ENCODE results near the gene YIF1A.

YIF1A gene

DNA sequence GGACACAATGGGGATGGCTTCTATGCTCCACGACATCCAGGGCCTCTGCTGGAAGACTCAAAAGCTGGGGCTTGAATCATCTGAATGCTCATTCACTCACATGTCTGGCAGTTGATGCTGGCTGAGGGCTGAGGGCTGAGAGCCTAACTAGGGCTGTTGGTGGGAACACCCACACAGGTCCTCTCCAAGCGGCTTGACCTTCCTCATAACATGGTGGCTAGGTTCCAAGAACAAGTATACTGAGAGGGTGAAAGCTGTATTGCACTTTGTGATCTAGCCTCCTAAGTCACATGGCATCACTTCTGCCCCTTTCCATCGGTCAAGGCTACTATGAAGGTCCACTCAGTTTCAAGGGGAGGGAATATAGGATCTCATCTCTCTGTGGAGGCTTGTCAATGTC lies 10.2 kb upstream of the YIF1A start:
- Mint-ChIP-seq H3K27me3 (peaks cover 15% of the 10 kb centered on the region), H3K4me3 (no peak overlapping the region), H3K27ac (no peak overlapping the region), H3K9me3 (no peaks in the 10 kb centered on the region), H3K4me1 (no peaks in the 10 kb centered on the region)
- ATAC-seq = no peak
- DNase-seq = no peak

DNA sequence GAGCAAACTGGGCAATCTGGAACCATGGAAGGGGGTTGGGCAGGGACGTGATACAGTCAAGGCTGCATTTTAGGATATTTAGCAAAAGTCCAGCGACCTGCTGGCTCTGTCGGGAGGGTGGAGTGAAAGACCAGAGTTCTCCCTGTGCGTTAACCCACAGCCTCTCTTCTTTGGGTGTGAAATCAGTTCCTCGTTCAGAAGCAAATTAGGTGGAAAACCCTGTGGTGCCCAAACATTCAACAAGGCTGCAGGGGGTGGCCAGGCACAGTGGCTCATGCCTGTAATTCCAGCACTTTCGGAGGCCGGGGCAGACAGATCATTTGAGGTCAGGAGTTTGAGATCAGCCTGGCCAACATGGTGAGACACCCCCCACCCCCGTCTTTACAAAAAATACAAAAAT lies 8.7 kb upstream of the YIF1A start:
- ATAC-seq (no peak), DNase-seq (no peak)
- Mint-ChIP-seq H3K27me3 (peaks cover 30% of the 10 kb centered on the region), H3K27ac (no peak overlapping the region), H3K4me3 (no peak overlapping the region), H3K4me1 (peaks cover 5% of the 10 kb centered on the region), H3K9me3 (no peaks in the 10 kb centered on the region)

DNA sequence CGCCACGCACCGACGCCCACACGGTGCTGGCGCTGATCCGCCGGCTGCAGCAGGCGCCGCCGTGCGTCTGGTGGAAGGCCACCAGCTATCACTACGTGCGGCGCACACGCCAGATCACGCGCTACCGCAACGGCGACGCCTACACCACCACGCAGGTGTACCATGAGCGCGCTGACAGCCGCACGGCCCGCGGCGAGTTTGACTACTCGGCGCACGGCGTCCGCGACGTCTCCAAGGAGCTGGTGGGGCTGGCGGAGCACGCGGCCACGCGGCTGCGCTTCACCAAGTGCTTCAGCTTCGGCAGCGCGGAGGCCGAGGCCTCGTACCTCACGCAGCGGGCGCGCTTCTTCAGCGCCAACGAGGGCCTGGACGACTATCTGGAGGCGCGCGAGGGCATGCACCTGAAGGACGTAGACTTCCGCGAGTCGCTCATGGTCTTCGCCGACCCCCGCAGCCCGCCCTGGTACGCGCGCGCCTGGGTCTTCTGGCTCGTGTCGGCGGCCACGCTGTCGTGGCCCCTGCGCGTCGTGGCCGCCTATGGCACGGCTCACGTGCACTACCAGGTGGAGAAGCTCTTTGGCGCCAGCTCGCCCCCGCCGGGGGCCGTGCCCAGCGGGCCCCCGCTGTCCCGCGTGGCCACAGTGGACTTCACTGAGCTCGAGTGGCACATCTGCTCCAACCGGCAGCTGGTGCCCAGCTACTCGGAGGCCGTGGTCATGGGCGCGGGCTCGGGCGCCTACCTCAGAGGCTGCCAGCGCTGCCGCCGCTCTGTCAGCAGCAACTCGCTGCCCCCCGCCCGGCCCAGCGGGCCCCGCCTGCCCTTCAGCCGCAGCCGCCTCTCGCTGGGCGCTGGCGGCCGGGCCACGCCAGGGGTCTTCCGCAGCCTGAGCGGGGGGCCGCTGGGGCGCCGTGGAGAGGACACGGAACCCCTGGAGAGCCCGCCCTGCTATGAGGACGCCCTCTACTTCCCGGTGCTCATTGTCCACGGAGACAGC lies 6.0 kb upstream of the YIF1A start:
- Mint-ChIP-seq H3K9me3 (no peaks in the 10 kb centered on the region), H3K27me3 (peaks cover 49% of the 10 kb centered on the region), H3K4me1 (peaks cover 17% of the 10 kb centered on the region), H3K27ac (no peak overlapping the region), H3K4me3 (no peak overlapping the region)
- DNase-seq = no peak
- ATAC-seq = peak; percentile 10

DNA sequence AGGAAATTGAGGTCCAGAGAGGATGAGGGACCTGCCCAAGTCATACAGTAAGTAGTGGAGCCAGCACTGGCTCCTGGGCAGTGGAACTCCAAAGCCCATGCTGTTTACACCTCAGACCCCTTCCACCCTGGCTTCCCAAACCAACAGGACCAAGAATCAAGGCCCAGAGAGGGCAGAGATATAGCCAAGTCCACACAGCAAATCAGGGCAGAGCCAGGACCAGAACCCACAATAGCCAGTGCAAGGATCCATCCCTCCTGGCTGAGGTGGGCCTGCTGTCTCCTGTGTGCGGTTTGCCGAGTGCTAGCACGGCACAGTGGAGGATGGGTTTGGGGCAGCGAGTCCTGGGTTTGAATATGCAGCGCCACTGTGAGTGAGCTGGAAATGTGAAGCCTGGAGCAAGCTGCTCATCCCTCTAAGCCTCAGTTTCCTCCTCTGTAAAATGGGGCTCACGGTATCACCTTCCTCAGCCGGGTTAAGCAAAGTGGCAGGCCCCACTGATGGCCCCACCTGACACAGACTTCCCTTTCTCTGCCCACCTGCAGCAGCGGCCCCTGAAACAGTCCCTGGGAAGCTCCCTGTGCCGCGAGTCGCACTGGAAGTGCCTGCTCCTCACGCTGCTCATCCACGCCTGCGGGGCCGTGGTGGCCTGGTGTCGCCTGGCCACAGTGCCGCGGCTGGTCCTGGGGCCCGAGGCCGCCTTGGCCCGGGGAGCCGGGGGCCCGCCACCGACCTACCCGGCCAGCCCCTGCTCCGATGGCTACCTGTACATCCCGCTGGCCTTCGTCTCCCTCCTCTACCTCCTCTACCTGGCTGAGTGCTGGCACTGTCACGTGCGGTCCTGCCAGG lies 5.1 kb upstream of the YIF1A start:
- Mint-ChIP-seq H3K27ac (no peak overlapping the region), H3K27me3 (peaks cover 49% of the 10 kb centered on the region), H3K9me3 (no peaks in the 10 kb centered on the region), H3K4me3 (no peak overlapping the region), H3K4me1 (peaks cover 24% of the 10 kb centered on the region)
- no peak for DNase-seq
- ATAC-seq = no peak

DNA sequence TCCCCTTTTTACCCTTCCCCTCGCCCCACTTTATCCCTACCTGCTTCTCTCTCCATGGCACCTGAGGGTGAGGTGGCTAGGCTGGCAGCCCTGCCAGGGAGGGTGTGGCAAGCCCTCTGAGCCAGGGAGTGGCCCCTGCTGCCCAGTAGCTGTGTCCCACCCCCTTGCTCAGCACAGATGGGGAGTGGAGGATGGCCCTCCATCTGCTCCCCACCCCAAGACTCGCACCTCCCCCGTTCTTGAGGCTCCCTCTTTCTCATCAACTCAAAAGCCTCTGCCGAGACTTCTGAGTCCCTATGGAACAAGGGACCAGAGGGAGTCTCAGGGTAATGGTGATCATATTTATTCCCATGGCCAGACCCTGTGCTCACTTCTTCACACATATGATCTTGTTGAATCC lies 4.4 kb upstream of the YIF1A start:
- Mint-ChIP-seq H3K4me3 (peak overlapping the region in 1 of 2 donors; percentile 29), H3K27me3 (peaks cover 49% of the 10 kb centered on the region), H3K9me3 (no peaks in the 10 kb centered on the region), H3K27ac (no peak overlapping the region), H3K4me1 (peaks cover 24% of the 10 kb centered on the region)
- ATAC-seq = no peak
- DNase-seq = no peak

- DNase-seq (no peak), ATAC-seq (no peak)
- Mint-ChIP-seq H3K27ac (no peak overlapping the region), H3K4me3 (peak overlapping the region; percentile 3 to 50), H3K4me1 (peaks cover 30% of the 10 kb centered on the region), H3K9me3 (no peaks in the 10 kb centered on the region), H3K27me3 (peaks cover 49% of the 10 kb centered on the region)
Observed at GRCh38 chr11:66292543-66293332, 3.8 kb upstream of the YIF1A start.

DNA sequence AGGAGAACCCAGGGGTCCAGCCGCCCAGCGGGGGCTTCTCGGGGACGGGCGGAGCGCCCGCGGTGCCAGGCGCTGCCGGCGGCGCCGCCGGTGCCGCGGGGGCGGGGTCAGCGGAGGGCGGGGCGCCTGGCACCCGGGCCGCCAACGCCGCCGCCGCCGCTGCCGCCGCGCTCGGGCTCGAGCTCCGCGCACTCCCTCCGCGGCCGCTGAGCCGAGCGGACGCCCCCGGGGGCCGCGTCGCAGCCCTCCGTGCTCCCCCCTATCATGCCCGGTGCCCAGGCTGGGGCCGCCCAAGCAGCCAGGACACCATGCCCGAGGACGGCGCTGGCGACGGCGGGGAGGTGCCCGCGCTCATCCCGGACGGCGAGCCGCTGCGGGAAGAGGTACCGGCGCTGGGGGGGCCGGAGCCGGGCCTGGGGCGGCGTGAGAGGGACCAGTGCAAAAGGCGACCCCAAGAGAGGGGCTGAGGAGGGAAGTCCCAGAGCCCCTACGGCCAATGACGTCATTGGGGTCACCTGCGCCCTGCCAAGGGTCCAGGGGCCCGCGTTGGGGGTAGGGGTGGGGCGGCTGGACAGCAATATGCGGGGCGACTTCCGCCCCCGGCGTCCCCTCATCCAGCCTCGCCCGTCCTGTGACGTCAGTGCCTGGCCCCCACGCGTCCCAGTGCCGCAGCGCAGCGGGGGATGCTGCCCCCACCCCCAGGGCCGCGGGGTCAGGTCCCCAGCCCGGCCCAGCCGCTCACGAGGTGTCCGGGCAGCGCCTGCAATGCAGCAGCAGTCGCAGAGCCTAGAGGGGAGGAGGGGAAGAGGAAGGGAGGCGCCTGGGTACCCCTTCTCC lies 3.0 kb upstream of the YIF1A start, which contains the start of gene TMEM151A:
TMEM151A (plus strand) TSS at position 189 of the 837 bp plus-strand sequence; CDS start at position 309, 120 bp downstream.
- DNase-seq = no peak
- Mint-ChIP-seq H3K27me3 (peaks cover 49% of the 10 kb centered on the region), H3K4me3 (peak within 1 kb of the TSS; percentile 3 to 92), H3K27ac (no peak within 1 kb of the TSS), H3K9me3 (no peaks in the 10 kb centered on the region), H3K4me1 (peaks cover 39% of the 10 kb centered on the region)
- no peak for ATAC-seq

DNA sequence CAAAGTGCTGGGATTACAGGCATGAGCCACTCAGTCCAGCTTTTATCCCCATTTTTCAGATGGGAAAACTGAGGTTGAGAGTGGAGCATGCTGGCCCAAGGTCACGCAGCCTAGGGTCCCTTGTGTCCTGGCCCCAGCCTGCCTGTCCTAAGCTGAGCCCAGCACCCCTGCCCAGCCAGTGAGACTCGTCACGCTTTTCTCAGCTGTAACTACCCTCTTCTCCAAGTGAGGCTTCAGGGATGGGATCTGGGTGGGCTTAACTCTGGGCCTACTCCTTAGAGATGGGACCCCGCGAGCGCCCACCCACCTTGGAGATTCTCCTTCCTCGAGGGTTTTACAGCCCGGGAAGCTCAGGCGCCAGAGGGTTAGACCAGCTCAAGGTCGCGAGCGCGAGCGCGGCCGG lies 2.4 kb upstream of the YIF1A start:
- Mint-ChIP-seq H3K27ac (no peak overlapping the region), H3K4me1 (peaks cover 45% of the 10 kb centered on the region), H3K27me3 (peaks cover 46% of the 10 kb centered on the region), H3K4me3 (no peak overlapping the region), H3K9me3 (no peaks in the 10 kb centered on the region)
- ATAC-seq = no peak
- DNase-seq = no peak

- Mint-ChIP-seq H3K27ac (no peak overlapping the region), H3K4me3 (peak overlapping the region; percentile 82 to 92), H3K9me3 (no peaks in the 10 kb centered on the region), H3K27me3 (peaks cover 40% of the 10 kb centered on the region), H3K4me1 (peaks cover 55% of the 10 kb centered on the region)
- no peak for DNase-seq
- ATAC-seq = no peak
Observed at GRCh38 chr11:66290330-66290621, 1.3 kb upstream of the YIF1A start.

GRCh38 chr11:66289548-66290329 lies 796 bp upstream of the YIF1A start:
- H3K27me3 Mint-ChIP-seq = peaks cover 39% of the 10 kb centered on the region
- no peaks in the 10 kb centered on the region for H3K9me3 Mint-ChIP-seq
- peak overlapping the region; percentile 90 for H3K27ac Mint-ChIP-seq
- ATAC-seq = peak; percentile 81
- peak overlapping the region; percentile 82 to 92 for H3K4me3 Mint-ChIP-seq
- H3K4me1 Mint-ChIP-seq = peaks cover 58% of the 10 kb centered on the region
- peak; percentile 86 to 87 for DNase-seq

DNA sequence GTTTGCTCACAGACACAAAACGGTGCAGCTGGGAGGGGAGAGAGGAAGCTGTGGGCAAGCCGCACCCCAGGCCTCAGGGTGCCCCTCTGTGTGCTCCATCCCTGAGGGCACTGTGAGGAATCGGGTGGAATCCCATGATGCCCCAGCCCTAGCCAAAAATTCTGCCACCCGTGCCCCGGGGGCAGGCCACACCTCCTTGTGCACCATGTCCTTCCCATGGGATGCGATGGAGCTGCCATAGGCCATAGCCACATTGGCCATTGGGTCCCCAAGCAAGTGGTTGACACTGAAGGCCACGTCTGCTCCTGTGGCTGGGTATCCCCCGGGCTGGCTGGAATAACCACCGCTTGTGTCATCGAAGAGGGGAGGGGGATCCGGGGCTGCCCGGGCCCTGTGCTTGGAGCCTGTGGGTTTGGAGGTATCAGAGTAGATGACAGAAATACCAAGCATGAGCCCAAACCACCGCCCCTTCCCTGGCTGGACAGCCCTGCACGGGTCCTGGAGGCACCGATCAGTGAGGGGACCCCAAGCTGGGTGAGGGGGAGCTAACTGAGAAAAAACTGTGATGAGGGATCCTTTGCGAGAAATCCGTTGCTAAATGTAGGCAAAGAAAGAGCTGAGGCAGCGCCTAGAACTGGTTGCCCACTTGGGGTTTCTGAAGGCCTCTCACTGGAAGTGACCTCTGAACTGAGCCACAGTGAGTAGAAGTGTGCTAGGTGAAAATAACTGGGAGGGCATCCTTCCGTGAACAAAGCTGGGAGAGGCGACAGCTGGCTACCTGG lies 863 bp downstream of the YIF1A start:
- H3K27ac Mint-ChIP-seq = peak overlapping the region; percentile 88
- ATAC-seq (no peak), DNase-seq (no peak)
- no peaks in the 10 kb centered on the region for H3K9me3 Mint-ChIP-seq
- peak overlapping the region; percentile 82 to 92 for H3K4me3 Mint-ChIP-seq
- H3K27me3 Mint-ChIP-seq = peaks cover 24% of the 10 kb centered on the region
- peaks cover 69% of the 10 kb centered on the region for H3K4me1 Mint-ChIP-seq

DNA sequence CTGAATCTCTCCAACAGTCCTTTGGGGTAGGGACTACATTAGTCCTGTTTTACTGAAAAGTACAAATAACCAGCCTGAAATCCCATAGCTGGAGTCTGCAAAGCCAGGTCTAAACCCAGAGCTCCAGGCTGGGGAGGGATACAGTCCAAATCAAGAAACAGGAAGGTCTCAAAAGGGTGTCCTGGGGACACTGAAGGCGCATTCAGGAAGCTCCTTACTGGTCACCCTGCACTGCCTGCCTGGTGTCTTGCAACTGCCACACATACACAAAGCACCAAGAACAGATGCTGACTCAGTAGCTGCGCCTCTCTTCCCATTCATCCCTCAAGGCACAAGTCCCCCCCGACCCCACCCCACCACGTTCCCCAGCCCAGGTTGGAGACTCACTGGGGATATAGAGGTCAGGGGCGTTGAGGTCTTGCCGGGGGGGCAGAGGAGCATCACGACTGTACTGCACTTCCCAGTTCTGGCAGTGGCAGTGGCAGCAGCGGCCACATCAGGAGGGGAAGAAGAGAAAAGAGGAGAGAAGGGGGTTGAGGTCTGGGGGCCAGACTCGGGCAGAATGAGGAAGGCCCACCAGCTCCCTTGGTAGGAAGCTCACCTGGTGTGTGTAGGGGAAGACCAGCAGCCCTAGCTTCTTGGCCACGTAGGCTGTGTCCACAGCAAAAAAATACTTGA lies 1.6 kb downstream of the YIF1A start:
- peaks cover 69% of the 10 kb centered on the region for H3K4me1 Mint-ChIP-seq
- H3K27me3 Mint-ChIP-seq = peaks cover 16% of the 10 kb centered on the region
- ATAC-seq = no peak
- peak overlapping the region; percentile 82 to 92 for H3K4me3 Mint-ChIP-seq
- H3K9me3 Mint-ChIP-seq = no peaks in the 10 kb centered on the region
- no peak for DNase-seq
- peak overlapping the region; percentile 78 to 94 for H3K27ac Mint-ChIP-seq

DNA sequence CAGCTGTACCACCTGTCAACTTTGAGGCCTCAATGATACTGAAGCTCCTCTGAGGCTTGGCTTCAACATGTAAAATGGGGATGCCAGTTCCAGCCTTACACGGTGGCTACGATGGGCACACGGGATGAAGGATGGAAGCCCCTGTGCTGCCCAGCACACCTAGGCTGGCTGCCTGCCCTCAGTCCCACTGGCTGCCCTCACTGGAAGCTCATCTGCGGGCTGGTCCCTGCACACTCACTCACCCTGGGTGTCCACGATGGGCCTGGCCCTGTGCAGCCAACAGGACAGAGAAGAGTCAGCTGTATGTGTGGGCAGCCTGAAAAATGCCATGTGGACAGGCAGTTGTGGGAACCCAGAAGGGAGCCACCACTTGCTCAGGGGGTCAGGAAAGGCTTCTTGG lies 2.2 kb downstream of the YIF1A start:
- DNase-seq = no peak
- Mint-ChIP-seq H3K9me3 (no peaks in the 10 kb centered on the region), H3K27ac (no peak overlapping the region), H3K27me3 (peaks cover 14% of the 10 kb centered on the region), H3K4me1 (peaks cover 74% of the 10 kb centered on the region), H3K4me3 (peak overlapping the region in 1 of 2 donors; percentile 37)
- ATAC-seq = no peak

All from stimulated activated naive CD8-positive, alpha-beta T cell treated with anti-CD3 and anti-CD28 coated beads, Interleukin-15, amount 100 ng/mL, for 72 hours (primary cell).